Colonic mucosa (tissue), 4 donors: ENCODE measurements around the gene PLEKHH1. TPM values are rescaled to one million over a fixed set of nuclear protein-coding genes. Genes with fewer than 3 reads are reported as not detected.

Experiments used
- DNase-seq: peaks from one replicate; pipeline ENCODE4 v3.0.0-alpha.2; 2020
- H3K27ac ChIP-seq: fragments of 200-600 bp; one replicate; pipeline ENCODE4 v1.8.0; 2021
- H3K27me3 ChIP-seq: fragments of 200-600 bp; one replicate; pipeline ENCODE4 v1.8.0; 2021
- H3K36me3 ChIP-seq: fragments of 200-600 bp; one replicate; pipeline ENCODE4 v1.8.0; 2021
- H3K4me1 ChIP-seq: fragments of 200-600 bp; one replicate; pipeline ENCODE4 v1.8.0; 2021; ENCODE audit warnings: mild to moderate bottlenecking
- H3K4me3 ChIP-seq: fragments of 200-600 bp; one replicate; pipeline ENCODE4 v1.8.0; 2021
- H3K9ac ChIP-seq, 2 donors: one replicate each; pipeline ENCODE4 v1.7.0; 2013; ENCODE audit warnings: control low read depth in 2 of 2, low read depth in 2 of 2, low read length in 2 of 2
- H3K9me3 ChIP-seq: fragments of 200-600 bp; one replicate; pipeline ENCODE4 v1.8.0; 2021
- CTCF ChIP-seq: fragments of 200-600 bp; IDR thresholded peaks from one replicate; pipeline ENCODE4 v1.8.0; 2022; ENCODE audit warnings: antibody characterized with exemption, mild to moderate bottlenecking
- intact Hi-C: fragments of 100-400 bp; cut with DNase I; formaldehyde crosslinking; loops from one replicate; pipeline ENCODE4 v1.14.1; 2022
- total RNA-seq, 2 donors: library from RNA; stranded (reverse); fragmentation: NEBNext Ultra II Directional in 1 of 2; extraction: Animal tissue kit (Norgen Biotek cat#: 25700) in 1 of 2; gene quantifications; one replicate each; pipeline ENCODE4 v1.2.1, GENCODE V29; 2021
- donor health status: healthy.
- donor health status: DM: no; HTN: no; CAD: no.
- donor health status: DM: no; HTN: no; CAD: no.

PLEKHH1 gene
- total RNA-seq, 2 donors from 2014 or later: 47.1 to 63.1 TPM

GRCh38 chr14:67510836-67511235, 22.3 kb upstream of the PLEKHH1 start:
- intact Hi-C loops: no loop called here

GRCh38 chr14:67512463-67513310, 20.4 kb upstream of the PLEKHH1 start:
- no peak for TF ChIP-seq CTCF
- intact Hi-C loops: no loop called here
- no peaks in the 10 kb centered on the region for H3K27me3 ChIP-seq
- H3K36me3 ChIP-seq: no peaks in the 10 kb centered on the region
- H3K9me3 ChIP-seq: no peaks in the 10 kb centered on the region
- no peak overlapping the region for H3K4me3 ChIP-seq
- DNase-seq: no peak
- H3K9ac ChIP-seq: no peak overlapping the region
- H3K27ac ChIP-seq: no peak overlapping the region
- peaks cover 9% of the 10 kb centered on the region for H3K4me1 ChIP-seq

More at GRCh38 chr14:67510836-67511235, 22.3 kb upstream of the PLEKHH1 start:
- Histone ChIP-seq H3K4me3 (no peak overlapping the region), H3K9me3 (no peaks in the 10 kb centered on the region), H3K27me3 (no peaks in the 10 kb centered on the region), H3K4me1 (peaks cover 9% of the 10 kb centered on the region), H3K27ac (no peak overlapping the region), H3K9ac (no peak overlapping the region), H3K36me3 (no peaks in the 10 kb centered on the region)
- TF ChIP-seq CTCF: no peak
- DNase-seq: no peak

- H3K9ac ChIP-seq: peak overlapping the region in 1 of 2 donors; percentile 32
- peak overlapping the region; percentile 69 for H3K27ac ChIP-seq
- no peaks in the 10 kb centered on the region for H3K36me3 ChIP-seq
- intact Hi-C loops: no loop called here
- H3K27me3 ChIP-seq: no peaks in the 10 kb centered on the region
- H3K4me1 ChIP-seq: peaks cover 9% of the 10 kb centered on the region
- DNase-seq: peak; percentile 44
- no peak for TF ChIP-seq CTCF
- H3K4me3 ChIP-seq: peak overlapping the region; percentile 97
- H3K9me3 ChIP-seq: no peaks in the 10 kb centered on the region
These were observed 19.4 kb upstream of the PLEKHH1 start for GRCh38 chr14:67513631-67514108.

GRCh38 chr14:67514203-67514607, 18.9 kb upstream of the PLEKHH1 start:
- Histone ChIP-seq H3K4me3 (peak overlapping the region; percentile 97), H3K9ac (peak overlapping the region; percentile 32 to 85), H3K4me1 (peaks cover 9% of the 10 kb centered on the region), H3K9me3 (no peaks in the 10 kb centered on the region), H3K27ac (peak overlapping the region; percentile 69), H3K27me3 (no peaks in the 10 kb centered on the region), H3K36me3 (no peaks in the 10 kb centered on the region)
- DNase-seq: peak; percentile 46
- TF ChIP-seq CTCF: no peak
- intact Hi-C loops: no loop called here

DNA sequence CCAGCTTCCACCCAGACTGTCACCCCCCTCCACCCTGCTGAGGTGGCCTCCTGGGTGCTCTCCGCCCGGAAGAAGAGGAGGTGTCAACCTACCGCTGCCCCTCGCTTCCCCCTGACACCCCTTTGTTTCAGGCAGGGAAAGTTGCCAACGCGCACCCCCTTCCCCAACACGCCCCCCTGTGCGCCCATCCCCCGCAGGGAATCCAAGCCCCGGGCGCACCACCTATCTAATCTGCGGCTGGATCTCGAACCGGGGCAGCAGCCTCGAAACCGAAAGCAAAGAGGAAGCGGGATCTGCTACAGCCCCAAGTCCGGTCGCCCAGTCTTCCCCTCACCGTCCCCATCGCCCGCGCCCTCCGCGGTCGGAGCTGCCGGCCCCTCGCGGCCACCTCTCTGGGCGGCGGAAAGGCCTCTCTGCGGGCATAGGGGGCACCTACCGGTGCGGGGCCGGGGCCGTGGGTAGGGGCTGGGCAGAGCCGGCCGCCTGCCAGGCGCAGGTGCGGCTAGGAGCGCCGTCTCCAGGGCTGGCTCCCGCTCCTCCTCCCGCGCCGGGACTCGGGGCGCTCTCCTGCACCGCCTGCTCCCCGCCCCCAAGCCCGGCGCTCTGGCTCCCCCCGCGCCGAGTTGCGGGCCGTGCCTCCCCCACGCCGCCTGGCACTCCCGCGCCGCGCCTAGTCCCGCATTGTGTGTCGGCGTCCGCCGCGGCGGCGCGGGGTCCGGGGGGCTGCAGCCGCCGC, 18.3 kb upstream of the PLEKHH1 start:
- Histone ChIP-seq H3K4me1 (peaks cover 9% of the 10 kb centered on the region), H3K9me3 (no peaks in the 10 kb centered on the region), H3K9ac (peak overlapping the region; percentile 29 to 85), H3K36me3 (no peaks in the 10 kb centered on the region), H3K27ac (peak overlapping the region; percentile 69), H3K4me3 (peak overlapping the region; percentile 97), H3K27me3 (no peaks in the 10 kb centered on the region)
- TF ChIP-seq CTCF: no peak
- intact Hi-C loops: no loop called here
- DNase-seq: peak; percentile 52
